Stimulated activated naive CD8-positive, alpha-beta T cell treated with anti-CD3 and anti-CD28 coated beads, Interleukin-15, Interleukin-2, amounts not matched to agents 100 U/mL and 50 U/mL, for 24 hours (primary cell): ENCODE results near the gene ICAM2.
"Not testable (repeated sequence)": the region's sequence is repeated elsewhere in the genome, so short reads cannot be mapped to it uniquely, and the experiment has no call there.

Experiments
- ATAC-seq: fragments of 150-1000 bp; cut with Tn5 transposase; one replicate; pipeline ENCODE4 v1.10.0; 2021
- DNase-seq: peaks from one replicate; pipeline ENCODE4 v3.0.0; 2021

The ICAM2 gene

DNA sequence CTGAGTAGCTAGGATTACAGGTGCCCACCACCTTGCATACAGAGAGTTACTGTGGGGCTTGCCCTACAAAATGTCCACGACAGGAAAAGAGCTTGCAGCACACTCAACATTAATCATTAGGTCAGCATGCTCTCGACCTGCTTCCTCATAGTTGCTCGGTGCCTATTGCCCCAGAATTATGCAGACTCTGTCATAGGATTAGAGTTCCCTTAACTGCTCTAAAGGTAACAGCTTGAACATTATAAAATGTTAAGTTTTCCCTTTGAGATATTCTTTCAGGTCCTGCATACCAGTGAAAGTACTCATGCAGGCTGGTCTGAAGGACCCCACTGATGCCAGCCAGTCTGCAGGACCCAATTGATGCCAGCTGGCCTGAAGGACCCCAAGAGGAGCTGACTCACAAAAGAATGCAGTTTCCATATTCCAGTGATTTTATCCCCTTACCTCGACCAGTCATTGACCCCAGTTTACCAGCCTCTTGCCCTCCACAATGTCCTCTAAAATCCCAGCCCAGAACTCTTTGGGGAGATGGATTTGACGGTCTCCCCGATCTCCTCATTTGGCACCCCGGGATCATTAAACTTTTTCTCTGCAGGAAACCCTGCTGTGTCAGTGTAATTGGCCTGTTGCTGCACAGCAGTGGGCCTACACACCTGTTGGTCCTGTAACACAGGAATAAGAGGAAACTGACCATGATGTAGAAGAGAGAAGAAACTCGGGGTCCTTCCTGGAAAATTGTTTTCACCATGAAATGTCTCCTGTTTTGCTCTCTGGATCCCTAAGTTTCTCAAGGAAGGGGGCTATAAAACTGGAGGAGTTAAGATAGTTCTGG, 10.6 kb downstream of the ICAM2 start:
- DNase-seq (no peak), ATAC-seq (no peak)

DNA sequence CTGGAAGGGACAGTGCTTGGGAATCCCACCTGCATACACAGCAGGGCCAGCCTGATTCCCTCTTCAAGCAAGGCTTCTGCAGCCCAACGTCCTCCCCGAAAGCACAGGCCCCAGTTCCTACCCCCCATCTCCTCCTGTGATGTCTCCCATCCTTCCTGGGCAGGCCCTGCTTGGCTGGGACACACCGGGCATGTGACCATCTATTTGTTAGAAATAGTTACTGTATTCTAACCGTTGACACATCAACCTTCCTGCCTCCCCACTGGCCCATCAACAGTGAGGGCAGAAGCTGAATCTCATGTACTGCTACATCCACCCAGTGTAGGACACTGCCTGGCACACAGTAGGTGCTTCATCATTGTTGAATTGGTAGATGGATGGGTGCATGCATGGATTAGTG, 11.6 kb downstream of the ICAM2 start:
- DNase-seq = peak; percentile 2

DNA sequence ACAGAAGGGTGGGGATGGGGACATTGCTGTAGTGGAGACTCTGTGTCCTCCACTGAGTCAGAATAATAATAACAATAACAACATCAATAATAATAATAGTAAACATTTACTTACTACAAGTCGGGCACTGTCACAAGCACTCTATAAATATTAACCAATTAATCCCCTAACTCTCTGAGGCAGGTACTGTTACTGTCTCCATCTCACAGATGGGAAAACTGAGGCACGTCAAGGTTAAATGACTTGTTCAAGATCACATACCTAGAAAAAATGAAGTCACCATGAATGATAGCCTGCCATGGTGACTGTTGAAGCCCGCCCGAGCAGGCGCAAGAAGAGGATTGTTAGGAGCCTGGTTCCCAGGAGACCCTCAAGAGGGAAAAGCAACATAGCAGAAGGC, 12.1 kb downstream of the ICAM2 start:
- DNase-seq = no peak
- no peak for ATAC-seq

More for the DNA sequence above, 11.6 kb downstream of the ICAM2 start:
- ATAC-seq = no peak

DNA sequence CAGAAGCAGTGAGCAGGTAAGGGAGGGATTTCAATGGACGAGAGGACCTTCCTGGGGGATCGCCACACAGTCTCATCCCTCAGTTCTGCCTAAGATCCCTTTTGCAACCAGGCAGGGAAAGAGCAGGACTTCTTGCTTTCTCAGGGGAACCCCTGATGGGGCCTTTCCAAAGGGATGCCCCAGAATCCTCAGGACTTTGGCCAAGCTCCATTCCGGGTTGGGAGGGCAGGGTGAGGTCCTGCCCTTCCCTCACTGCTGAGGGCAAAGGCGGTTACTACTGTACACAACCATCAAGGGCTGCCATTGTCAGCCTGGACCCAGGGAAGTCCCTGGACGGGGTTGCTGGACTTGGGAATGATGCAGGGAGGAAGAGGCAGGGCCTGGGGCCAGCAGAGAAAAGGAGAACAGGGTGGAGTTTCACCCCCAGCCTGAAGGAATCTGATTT, 12.6 kb downstream of the ICAM2 start:
- DNase-seq (no peak), ATAC-seq (no peak)

DNA sequence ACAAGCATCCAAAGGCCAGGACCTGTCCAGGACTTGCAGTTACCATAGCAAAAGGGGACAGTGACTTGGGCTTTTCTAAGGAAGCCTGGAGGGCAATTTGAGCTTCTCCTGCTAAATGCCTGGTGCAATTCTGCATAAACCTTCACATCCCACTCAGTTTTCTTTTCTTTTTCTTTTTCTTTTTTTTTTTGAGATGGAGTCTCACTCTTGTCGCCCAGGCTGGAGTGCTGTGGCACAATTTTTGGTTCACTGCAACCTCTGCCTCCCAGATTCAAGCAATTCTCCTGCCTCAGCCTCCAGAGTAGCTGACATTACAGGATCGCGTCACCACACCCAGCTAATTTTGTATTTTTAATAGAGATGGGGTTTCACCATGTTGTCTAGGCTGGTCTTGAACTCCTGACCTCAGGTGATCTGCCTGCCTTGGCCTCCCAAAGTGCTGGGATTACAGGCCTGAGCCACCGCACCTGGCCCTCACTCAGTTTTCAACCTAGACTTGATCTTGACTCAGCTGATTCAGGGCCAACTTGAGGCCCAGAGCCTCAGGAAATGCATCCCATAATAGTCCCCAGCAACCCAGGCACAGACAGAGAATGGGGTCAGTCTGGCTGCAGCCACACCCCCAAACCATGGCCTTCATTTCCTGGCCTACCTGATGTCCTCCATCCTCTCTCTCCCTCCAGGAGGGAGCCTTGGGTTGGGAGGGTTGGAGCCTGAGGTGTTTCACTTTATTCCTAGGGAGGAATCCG, 13.2 kb downstream of the ICAM2 start:
- not testable (repeated sequence) for ATAC-seq, DNase-seq

DNA sequence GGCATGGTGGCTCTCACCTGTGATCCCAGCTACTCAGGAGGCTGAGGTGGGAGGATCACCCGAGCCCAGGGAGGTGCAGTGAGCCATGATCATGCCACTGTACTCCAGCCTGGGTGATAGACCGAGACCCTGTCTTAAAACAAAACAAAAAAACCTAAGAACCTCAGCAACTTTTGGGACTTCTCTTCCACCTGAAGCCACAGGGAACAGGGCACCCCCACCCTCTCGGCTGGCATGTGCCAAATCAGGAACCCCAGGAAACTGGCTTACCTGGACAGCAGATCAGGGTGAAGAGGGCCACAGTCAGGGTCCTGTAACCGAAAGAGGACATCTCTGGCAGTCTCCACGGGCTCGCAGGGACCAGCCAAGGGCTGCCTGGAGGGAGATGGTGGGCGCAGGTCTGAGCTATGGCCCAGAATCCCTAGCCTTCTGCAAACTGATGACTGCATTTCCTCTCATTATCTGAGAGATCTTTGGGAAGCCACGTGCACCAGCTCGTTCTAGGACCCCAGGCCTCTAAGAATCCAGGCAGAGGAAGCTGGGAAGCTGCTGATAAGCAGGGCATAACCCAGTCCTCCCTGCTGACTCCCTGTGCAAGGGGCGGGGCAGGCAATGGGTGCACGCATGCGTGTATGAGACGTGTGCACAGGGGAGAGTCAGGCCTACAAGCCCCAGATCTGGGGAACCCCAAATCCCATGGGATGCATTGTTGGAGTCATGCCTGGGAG, 13.9 kb downstream of the ICAM2 start:
- DNase-seq = no peak
- ATAC-seq = no peak

DNA sequence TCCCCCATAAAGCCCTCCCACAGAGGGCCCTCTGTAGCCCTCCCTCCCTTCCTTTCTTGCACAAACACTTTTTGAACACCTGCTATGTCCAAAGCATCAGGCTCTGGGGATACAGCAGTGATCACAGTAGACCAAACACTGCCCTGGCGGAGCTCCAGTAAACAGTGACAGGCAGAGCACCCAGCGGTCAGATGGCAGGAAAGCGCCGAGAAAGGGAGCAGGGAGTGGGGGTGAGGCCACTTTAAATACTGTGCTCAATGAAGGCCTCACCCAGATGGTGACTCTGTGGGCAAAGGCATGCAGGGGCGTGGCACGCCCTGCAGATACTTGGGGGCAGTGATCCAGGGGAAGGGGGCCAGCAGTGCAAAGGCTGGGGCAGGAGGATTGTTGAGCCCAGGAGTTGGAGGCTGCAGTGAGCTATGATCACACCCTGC, 14.7 kb downstream of the ICAM2 start:
- ATAC-seq (no peak), DNase-seq (no peak)

DNA sequence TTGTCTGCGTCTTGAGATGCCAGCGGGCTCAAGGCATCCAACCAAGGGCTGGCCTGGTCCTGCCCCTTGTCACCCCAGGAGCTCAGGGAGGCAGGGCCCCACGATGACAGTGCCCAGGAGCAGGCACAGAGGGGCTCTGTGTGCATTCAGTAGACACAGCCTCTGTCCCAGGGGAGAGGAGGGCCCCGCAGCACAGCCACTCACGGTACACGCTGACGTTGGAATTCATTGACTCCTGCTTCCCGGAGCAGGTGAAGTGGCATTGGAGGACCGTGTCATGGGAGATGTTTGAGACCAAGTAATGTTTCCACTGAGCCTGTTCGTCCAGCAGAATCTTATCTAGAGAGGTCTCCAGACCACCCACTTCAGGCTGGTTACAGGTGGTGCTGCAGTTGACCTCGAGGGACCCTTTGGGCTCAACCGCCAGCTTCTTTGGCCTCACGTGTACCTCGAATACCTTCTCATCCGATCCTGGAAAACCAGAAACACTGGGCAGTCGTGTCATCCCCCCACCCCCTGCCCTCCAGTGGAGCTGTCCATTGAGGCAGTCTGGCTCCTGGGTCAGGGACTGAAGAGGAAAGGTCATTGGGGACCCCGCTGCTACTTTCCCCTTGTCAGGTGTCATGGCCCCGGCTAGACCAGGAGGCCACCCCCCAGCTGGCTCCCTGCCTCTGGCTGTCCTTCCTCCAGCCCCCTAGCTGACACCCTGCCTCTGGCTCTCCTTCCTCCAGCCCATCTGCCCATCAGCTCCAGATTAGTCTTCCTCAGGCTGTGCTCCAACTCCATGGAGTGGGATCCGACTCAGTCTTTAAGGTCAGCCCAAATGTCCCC, 15.3 kb downstream of the ICAM2 start:
- peak; percentile 2 for DNase-seq

DNA sequence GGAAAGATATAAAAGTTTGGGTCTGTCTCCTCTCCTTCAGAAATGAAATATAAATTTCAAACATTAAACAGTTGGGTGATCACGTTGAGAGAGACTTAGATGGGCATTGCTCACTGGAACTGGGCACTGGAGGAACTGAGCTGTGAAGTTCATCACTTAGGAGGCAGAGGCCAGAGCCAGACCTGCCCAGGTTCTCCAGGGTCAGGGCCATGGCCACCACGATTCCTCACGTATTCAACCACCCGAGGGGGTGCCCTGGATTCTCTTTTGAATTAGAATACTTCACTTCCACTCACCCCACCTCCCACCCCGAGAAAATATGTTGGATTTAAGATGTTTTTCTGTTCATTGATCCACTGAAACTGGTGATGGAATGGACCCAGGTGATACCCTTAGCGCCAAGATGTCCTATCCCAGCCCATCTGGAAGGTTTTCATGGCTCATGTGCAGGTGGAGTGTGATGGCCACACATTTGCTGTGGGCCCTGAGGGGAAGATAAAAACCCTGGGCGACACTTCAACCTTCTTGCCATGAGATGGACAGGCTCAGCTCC, 16.1 kb downstream of the ICAM2 start:
- no peak for ATAC-seq

More for the DNA sequence above, 15.3 kb downstream of the ICAM2 start:
- no peak for ATAC-seq

DNA sequence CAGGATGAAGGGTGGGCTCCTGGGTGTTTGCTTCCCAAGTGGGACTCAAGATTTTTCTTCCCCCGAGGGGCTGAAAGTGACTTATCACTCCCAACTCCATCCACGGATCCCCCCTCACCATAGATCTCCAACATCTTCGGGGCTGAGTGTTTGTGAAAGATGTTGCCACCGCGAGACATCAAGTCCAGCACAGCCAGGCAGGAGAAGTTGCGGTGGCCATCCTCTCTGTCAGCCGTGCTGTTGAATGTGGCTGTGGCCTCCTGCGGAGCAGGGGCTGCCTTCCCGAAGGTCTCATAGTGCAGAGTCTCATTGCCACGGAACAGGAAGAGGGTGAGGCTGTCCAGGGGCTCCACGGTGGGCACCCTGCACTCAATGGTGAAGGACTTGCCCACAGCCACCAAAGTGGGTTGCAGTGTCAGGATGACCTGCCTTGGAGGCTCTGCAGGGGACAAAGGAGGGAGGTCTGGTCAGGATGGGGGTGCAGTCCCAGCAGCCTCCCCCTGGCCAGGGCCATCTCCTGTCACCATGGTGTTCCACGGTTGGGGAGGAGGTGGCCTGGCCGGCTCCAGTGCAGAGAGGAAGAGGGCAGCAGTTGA, 16.8 kb downstream of the ICAM2 start:
- no peak for ATAC-seq
- no peak for DNase-seq

More for the DNA sequence above, 16.1 kb downstream of the ICAM2 start:
- DNase-seq = no peak

DNA sequence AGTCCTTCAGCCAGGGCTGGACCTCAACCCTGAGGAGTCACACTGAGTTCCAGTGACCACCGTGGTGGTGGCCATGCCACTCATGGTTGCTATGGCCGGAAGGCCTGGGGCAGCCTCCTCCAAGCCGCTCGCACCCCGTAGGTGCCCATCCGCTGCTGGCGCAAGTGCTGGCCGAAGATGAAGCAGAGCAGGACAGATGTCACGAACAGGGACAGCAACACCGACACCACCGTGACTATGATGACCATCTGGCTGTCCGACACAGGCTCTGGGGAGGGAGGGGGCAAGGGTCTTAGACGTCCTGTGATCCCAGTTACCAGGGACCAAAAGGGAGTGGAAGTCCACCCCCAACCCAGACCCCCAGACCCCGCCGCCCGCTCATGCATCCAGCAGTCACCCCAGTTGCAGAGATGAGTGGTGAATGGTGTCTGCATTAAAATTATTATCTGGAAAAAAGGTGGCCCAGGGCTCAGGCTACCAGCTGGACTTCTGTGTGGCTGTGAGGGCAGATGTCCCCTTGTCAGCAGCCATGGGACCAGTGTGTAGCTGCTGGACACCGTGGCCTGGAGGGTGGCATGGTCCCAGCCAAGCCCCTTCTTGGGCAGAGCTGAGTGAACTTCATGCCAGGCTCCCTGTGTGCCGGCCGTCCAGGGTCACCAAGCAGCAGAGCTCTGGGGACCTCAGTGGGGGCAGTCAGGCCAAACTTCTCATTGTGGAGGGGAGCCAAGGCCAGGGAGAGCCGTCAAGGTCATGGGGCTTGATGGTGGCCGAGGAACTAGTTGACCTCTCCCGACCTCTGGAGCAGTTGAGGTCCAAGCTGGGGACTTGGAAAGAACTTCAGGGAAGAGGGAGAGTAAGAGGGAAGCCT, 17.5 kb downstream of the ICAM2 start:
- DNase-seq (no peak), ATAC-seq (no peak)

DNA sequence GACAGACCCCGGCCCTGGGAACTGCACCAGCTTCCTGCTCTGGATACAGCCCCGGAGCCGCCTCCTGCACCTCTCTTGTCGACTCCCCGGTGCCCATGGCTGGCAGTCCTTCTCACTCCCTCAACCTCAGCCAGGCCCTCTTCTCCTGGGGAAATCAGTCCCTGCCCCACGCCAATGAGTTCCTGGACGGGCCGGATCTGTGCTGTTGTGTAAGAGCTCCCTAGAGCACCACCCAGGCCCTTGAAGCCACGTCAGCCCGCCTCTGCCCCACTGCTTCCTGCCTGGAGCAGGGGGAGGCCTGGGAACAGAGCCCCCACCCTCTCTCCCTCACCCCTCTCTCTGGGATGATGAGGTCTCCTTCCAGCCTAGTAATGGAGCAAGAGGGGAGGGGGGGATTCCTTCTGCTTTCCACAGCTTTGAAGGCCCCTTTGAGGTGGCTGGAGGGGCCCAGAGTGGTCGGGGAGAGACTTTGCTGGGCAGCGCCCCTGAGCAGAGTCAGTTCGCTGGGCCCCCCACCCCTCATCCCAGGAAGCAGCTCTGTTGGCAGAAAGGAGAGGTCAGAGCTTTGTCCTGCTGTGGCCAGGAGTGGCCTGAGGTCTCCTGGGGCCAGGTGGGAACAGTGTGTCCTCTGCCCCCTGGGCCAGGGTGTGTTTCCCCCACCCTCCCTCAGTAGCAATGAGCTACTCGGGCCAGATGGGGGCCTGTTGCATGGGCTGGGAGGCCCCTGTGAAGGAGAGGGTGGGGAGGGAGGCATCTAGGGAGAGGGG, 18.5 kb downstream of the ICAM2 start:
- ATAC-seq (no peak), DNase-seq (no peak)

DNA sequence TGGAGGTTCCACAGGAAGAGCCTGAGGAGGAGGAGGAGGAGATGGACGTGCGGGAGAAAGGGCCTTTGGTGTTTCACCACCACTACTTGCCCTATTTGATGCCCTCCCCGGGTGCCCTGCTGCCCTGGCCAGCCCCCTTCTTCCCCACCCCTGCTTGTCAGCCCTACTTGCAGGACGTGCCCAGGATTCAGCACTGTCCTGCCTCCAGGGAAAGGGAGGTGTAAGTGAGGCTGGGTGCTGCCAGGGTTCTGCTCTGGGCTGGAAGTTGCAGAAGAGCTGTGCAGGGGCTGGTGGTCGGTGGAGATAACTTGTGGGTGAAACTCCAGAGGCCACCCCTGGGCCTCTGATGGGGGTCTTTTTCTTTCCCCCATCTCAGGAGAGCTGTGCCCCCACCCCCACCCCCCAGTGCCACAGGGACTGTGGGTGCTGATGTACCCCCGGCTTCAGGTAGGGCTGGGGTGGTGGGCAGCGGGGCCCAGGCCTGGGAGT, 19.3 kb downstream of the ICAM2 start:
- no peak for ATAC-seq
- no peak for DNase-seq

DNA sequence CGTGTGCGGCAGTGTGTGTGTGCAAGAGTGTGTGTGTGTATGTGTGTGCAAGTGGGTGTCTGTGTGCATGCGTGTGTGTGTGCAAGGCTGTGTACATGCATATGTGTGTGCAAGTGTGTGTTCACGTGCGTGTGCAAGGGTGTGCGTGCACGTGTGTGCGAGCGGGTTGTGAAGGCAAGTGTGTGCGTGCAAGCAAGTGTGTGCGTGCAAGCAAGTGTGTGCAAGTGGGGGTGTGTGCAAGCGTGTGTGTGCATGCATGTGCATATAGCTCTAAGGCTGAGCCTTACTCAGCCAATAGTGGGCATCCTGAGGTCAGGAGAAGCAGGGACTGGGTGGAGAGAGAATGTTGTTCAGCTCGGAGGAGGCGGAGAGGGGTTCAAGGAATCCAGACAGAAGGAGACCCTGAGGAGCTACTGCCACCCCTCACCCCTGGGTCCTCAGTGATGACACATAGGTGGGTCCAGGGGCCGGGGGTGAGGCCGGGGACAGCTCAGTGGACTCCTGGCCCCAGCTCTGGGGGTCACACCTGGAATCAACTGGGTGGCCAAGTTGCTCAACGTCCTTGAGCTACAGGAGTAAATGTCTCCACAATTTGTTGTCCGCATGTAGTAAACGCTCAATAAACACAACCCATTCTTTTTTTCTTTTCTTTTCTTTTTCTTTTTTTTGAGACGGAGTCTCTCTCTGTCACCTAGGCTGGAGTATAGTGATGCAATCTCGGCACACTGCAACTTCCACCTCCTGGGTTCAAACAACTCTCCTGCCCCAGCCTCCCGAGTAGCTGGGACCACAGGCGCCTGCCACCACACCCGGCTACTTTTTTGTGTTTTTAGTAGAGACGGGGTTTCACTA, 20.5 kb downstream of the ICAM2 start:
- ATAC-seq (no peak), DNase-seq (no peak)

DNA sequence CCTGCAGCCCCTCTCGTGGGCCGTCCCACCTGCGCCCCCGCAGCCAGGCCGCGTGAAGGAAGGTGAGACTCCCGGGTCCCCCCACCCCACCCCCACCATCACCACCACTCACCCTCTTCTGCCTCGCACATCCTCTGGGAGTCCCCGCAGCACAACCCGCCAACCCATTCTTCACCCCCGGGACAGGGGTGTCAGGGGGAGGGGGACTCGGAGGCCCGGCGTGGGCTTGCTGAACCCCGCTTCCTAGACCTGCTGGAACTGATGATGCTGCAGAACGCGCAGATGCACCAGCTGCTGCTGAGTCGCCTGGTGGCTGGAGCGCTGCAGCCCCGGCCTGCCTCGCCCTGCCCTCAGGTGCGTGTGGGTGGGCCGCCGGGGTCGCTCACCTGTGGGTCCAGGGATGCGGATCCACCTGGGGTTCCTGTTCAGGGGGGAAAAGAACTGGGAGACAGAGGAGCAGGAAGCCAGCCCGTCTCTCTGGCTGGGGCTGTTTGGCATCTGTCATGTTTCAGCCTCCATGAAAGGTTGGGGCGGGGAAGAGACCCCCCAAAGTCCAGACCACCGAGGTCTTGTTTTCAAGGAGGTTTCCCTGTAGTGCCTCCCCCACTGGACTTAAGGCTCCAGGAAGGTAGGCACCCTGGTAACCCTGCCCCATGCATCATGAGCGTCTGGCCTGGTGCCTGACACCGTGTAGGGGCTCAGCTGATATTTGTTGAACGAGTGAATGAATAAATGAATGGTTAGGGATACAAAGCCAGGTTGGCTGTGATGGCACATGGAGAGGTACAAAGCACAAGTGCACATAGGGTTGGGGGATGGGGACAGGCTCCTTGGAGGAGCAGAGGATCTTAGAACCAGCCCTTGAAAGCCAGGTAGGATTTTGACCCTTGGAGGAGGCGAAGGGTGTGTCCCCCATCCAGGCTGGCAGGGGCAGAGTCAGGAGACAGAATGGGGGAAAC, 21.4 kb downstream of the ICAM2 start:
- DNase-seq (no peak), ATAC-seq (no peak)

DNA sequence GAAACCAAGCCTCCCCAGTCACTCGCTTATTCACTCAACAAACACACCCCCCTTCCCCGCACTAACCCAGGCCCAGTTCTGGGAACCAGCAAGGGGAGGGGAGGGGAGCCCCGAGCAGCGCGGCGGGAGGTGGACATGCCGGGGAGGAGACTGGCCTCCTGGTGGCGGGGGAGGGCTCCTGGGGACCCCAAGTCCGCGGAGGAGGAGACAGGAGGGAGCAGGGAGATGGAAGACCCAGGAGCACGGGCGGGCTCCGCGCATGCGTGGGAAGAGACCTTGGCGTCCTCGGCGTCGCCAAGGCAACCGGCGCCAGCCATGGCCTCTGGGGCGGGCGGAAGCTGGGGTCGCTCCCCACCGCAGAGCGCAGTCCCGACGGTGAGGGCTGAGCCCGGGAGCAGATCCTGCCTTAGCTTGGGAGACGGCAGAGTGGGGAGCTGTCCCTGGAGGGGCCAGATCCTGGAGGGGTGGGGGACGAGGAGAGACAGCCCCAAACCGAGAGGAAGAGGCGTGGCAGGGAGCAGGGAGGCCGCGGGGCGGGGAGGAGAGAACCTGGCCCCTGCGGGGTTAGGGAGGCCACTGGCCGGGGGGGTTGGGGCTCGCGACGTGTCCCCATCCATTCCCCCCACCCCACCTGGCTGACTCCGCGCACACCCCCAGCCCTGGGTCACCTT, 22.2 kb downstream of the ICAM2 start, which contains the start of gene PRR29:
PRR29 (plus strand) TSS at position 302 of the 671 bp plus-strand sequence; CDS start at position 316, 14 bp downstream.
- DNase-seq (peak; percentile 80), ATAC-seq (peak; percentile 70)
